Fibroblast of skin of back (primary cell): ENCODE measurements around the gene RNLS.
"Not testable (repeated sequence)": the region's sequence is repeated elsewhere in the genome, so short reads cannot be mapped to it uniquely, and the experiment has no call there.

Source experiments
- DNase-seq: peaks from one replicate; pipeline ENCODE4 v3.0.0-alpha.2; 2013

The RNLS gene

GRCh38 chr10:88289342-88289741 is 293.8 kb downstream of the RNLS start:
- DNase-seq = no peak

GRCh38 chr10:88288320-88289059 is 294.6 kb downstream of the RNLS start:
- DNase-seq = no peak

GRCh38 chr10:88286030-88286429 is 297.1 kb downstream of the RNLS start:
- DNase-seq = no peak

GRCh38 chr10:88281592-88282347 is 301.3 kb downstream of the RNLS start:
- peak; percentile 77 for DNase-seq

GRCh38 chr10:88280518-88280917 is 302.6 kb downstream of the RNLS start:
- no peak for DNase-seq

GRCh38 chr10:88278912-88279311 is 304.2 kb downstream of the RNLS start:
- DNase-seq = no peak

- not testable (repeated sequence) for DNase-seq
These were observed 306.2 kb downstream of the RNLS start for GRCh38 chr10:88276945-88277344.

GRCh38 chr10:88274286-88274685 is 308.8 kb downstream of the RNLS start:
- DNase-seq = no peak

GRCh38 chr10:88273567-88273966 is 309.6 kb downstream of the RNLS start:
- no peak for DNase-seq

- peak; percentile 66 for DNase-seq
These were observed 311.2 kb downstream of the RNLS start for GRCh38 chr10:88271761-88272543.

GRCh38 chr10:88270871-88271713 is 312.0 kb downstream of the RNLS start:
- DNase-seq = peak; percentile 88

GRCh38 chr10:88270061-88270808 is 312.9 kb downstream of the RNLS start:
- no peak for DNase-seq

- DNase-seq = no peak
These were observed 320.4 kb downstream of the RNLS start for GRCh38 chr10:88262591-88263234.

GRCh38 chr10:88261152-88261551 is 322.0 kb downstream of the RNLS start:
- no peak for DNase-seq

GRCh38 chr10:88260329-88261051 is 322.6 kb downstream of the RNLS start:
- DNase-seq = no peak

GRCh38 chr10:88259381-88259780 is 323.7 kb downstream of the RNLS start:
- no peak for DNase-seq

GRCh38 chr10:88256886-88257285 is 326.2 kb downstream of the RNLS start:
- DNase-seq = no peak

GRCh38 chr10:88256013-88256680 is 327.0 kb downstream of the RNLS start:
- DNase-seq = no peak

- DNase-seq = peak; percentile 86
These were observed 329.0 kb downstream of the RNLS start for GRCh38 chr10:88254091-88254490.

- no peak for DNase-seq
These were observed 329.5 kb downstream of the RNLS start for GRCh38 chr10:88253622-88254021.
